ENCODE data around the gene HOXC4. TPM values are rescaled to one million over a fixed set of nuclear protein-coding genes. Genes with fewer than 3 reads are reported as not detected.

The HOXC4 gene
- total and polyA plus RNA-seq, 10 of the 15 experiments (the other 5 are each of a cell fraction or from before 2014, with no cell fraction given) = 1.0 to 11.4 (median 4.2) TPM

DNA sequence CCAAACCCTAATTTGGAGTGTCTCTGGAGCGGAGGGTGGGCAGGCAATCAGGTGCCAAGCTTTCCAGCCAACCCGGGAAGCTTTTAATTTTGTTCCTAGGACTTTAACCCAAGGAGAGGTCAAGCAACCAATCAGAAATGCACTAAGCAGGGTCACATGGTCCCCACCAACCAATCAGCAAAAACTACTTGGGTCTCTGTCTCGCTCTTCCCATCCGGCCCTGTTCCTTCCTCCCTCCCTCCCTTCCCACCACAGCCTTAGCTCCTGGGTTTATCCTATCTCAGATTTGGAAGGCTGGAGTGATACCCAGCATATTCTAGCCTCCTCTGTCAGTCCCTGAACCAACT lies 13.5 kb upstream of the HOXC4 start (continued):
- TF ChIP-seq, protein P1, sequence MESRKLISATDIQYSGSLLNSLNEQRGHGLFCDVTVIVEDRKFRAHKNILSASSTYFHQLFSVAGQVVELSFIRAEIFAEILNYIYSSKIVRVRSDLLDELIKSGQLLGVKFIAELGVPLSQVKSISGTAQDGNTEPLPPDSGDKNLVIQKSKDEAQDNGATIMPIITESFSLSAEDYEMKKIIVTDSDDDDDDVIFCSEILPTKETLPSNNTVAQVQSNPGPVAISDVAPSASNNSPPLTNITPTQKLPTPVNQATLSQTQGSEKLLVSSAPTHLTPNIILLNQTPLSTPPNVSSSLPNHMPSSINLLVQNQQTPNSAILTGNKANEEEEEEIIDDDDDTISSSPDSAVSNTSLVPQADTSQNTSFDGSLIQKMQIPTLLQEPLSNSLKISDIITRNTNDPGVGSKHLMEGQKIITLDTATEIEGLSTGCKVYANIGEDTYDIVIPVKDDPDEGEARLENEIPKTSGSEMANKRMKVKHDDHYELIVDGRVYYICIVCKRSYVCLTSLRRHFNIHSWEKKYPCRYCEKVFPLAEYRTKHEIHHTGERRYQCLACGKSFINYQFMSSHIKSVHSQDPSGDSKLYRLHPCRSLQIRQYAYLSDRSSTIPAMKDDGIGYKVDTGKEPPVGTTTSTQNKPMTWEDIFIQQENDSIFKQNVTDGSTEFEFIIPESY (IDR thresholded peaks at IDR 0.05) = no peak
- no peak for TF ChIP-seq STAT3 (IDR thresholded peaks at IDR 0.05; ENCODE audit: low read depth, low read length)
- TF ChIP-seq, protein P2, sequence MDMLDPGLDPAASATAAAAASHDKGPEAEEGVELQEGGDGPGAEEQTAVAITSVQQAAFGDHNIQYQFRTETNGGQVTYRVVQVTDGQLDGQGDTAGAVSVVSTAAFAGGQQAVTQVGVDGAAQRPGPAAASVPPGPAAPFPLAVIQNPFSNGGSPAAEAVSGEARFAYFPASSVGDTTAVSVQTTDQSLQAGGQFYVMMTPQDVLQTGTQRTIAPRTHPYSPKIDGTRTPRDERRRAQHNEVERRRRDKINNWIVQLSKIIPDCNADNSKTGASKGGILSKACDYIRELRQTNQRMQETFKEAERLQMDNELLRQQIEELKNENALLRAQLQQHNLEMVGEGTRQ (IDR thresholded peaks at IDR 0.05; ENCODE audit: borderline replicate concordance, low read depth, low read length) = peak; percentile 2; the same call in 1 of the 2 replicates
- TF ChIP-seq KLF5 (IDR thresholded peaks at IDR 0.05; ENCODE audit: partially characterized antibody) = no peak
- no peak for TF ChIP-seq SRF (IDR thresholded peaks at IDR 0.05; ENCODE audit: low read depth in 2 of 2, low read length in 2 of 2)
- no peak for TF ChIP-seq POLR2AphosphoS2 (IDR thresholded peaks at IDR 0.05; ENCODE audit: low read depth, low read length)
- TF ChIP-seq EP300 (IDR thresholded peaks at IDR 0.05; ENCODE audit: borderline replicate concordance in 1 of 2, control insufficient read depth in 1 of 2, low read depth in 2 of 2, low read length in 2 of 2) = no peak
- TF ChIP-seq, protein P3, sequence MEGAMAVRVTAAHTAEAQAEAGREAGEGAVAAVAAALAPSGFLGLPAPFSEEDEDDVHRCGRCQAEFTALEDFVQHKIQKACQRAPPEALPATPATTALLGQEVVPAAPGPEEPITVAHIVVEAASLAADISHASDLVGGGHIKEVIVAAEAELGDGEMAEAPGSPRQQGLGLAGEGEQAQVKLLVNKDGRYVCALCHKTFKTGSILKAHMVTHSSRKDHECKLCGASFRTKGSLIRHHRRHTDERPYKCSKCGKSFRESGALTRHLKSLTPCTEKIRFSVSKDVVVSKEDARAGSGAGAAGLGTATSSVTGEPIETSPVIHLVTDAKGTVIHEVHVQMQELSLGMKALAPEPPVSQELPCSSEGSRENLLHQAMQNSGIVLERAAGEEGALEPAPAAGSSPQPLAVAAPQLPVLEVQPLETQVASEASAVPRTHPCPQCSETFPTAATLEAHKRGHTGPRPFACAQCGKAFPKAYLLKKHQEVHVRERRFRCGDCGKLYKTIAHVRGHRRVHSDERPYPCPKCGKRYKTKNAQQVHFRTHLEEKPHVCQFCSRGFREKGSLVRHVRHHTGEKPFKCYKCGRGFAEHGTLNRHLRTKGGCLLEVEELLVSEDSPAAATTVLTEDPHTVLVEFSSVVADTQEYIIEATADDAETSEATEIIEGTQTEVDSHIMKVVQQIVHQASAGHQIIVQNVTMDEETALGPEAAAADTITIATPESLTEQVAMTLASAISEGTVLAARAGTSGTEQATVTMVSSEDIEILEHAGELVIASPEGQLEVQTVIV (IDR thresholded peaks at IDR 0.05; ENCODE audit: borderline replicate concordance, partially characterized antibody) = no peak
- TF ChIP-seq, protein P4, sequence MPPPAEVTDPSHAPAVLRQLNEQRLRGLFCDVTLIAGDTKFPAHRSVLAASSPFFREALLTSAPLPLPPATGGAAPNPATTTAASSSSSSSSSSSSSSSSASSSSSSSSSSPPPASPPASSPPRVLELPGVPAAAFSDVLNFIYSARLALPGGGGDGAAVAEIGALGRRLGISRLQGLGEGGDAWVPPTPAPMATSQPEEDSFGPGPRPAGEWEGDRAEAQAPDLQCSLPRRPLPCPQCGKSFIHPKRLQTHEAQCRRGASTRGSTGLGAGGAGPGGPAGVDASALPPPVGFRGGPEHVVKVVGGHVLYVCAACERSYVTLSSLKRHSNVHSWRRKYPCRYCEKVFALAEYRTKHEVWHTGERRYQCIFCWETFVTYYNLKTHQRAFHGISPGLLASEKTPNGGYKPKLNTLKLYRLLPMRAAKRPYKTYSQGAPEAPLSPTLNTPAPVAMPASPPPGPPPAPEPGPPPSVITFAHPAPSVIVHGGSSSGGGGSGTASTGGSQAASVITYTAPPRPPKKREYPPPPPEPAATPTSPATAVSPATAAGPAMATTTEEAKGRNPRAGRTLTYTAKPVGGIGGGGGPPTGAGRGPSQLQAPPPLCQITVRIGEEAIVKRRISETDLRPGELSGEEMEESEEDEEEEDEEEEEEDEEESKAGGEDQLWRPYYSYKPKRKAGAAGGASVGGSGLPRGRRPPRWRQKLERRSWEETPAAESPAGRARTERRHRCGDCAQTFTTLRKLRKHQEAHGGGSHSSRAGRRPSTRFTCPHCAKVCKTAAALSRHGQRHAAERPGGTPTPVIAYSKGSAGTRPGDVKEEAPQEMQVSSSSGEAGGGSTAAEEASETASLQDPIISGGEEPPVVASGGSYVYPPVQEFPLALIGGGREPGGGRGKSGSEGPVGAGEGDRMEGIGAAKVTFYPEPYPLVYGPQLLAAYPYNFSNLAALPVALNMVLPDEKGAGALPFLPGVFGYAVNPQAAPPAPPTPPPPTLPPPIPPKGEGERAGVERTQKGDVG (CRISPR knock-in tag; IDR thresholded peaks at IDR 0.05) = no peak
- TF ChIP-seq WRNIP1 (IDR thresholded peaks at IDR 0.05; ENCODE audit: borderline replicate concordance, low read depth, low read length) = no peak
- TF ChIP-seq NRF1 (conservative IDR thresholded peaks at IDR 0.05; ENCODE audit: low read depth, low read length) = no peak
- no peak for TF ChIP-seq MYC (IDR thresholded peaks at IDR 0.05; ENCODE audit: insufficient read depth, insufficient read length, insufficient replicate concordance, low read length, severe bottlenecking)
- TF ChIP-seq SP1 (IDR thresholded peaks at IDR 0.05; ENCODE audit: low read depth, low read length) = no peak
- no peak for TF ChIP-seq MTA3 (IDR thresholded peaks at IDR 0.05; ENCODE audit: borderline replicate concordance, low read length)
- TF ChIP-seq MXI1 (IDR thresholded peaks at IDR 0.05; ENCODE audit: low read depth, low read length) = no peak
- no peak for TF ChIP-seq ATF7 (IDR thresholded peaks at IDR 0.05; ENCODE audit: low read depth)

Measured in GM12878 (cell line).